Pulmonary artery endothelial cell (primary cell): ENCODE data around the gene KIF22. TPM values are rescaled to one million over a fixed set of nuclear protein-coding genes. Genes with fewer than 3 reads are reported as not detected.

Experiments used
- DNase-seq: peaks from one replicate; pipeline ENCODE4 v3.0.0-alpha.2; 2011; ENCODE audit warnings: low read depth, low spot score
- total RNA-seq: library from RNA; depleted of rRNA; stranded (reverse); fragments of >200 nt; gene quantifications from 2 replicates; pipeline ENCODE4 v1.2.3, GENCODE V29; 2014

Gene KIF22
- total RNA-seq, 1 donor from 2014 or later = 59.4 TPM

DNA sequence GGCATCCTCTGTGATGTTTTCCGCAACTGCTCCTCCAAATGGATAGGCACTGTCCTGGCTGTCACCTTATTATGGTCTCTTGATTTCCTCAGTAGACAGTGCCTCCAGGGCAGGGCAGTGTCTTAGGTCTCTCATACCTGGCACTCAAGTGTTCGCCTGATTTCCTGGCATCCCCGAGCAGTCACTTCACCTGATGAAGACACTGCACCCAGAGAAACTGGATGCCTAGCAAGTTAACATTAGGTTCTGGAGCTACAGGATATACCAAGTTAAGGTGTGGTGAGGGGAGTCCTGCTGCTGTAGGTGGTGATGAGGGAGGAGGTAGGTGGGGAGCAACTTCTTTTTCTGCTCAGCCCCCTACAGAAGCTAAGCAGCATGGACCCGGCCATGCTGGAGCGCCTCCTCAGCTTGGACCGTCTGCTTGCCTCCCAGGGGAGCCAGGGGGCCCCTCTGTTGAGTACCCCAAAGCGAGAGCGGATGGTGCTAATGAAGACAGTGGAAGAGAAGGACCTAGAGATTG, 11.9 kb downstream of the KIF22 start:
- DNase-seq = no peak

DNA sequence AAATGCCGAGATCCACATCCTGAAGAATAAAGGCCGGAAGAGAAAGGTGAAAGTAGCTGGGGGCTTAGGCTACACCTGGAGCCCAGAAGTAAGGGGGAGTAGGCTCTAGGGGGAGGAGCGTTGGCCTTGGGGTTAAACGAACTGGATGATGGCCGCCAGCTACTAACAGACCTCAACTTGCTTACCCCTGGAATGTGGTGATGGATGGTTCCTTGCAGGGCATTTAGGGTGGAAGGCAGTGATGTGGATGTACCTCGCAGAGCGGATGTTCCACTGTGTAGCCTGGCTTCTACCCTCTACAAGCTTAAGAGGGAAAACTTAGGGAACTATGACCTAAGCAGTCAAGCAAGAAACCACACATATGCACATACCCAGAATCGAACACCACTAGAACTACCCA, 13.5 kb downstream of the KIF22 start:
- DNase-seq = no peak

DNA sequence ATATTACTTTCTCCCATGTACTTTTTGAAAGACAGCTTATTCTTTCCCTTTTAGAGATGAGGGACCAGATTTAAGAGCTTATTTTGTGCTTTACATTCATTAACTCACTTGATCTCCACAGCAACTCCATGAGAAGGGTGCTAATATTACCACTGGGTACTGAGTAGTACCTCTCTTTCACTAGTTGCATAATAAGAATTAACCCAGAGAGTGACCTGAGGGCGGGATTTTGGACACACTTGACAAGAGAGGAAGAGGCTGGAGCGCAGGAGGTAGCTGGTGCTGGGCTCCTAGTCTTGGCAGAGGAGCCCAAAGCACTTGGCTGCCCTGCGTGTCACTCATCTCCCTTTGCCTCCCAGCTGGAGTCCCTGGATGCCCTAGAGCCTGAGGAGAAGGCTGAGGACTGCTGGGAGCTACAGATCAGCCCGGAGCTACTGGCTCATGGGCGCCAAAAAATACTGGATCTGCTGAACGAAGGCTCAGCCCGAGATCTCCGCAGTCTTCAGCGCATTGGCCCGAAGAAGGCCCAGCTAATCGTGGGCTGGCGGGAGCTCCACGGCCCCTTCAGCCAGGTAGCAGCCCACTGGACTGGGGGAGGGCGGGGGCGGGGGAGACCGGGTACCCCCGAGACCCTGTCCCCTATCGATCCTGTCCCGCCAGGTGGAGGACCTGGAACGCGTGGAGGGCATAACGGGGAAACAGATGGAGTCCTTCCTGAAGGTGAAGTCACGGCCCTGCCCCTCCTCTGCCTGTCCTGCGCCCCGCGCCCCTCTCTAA, 14.1 kb downstream of the KIF22 start:
- DNase-seq = no peak

DNA sequence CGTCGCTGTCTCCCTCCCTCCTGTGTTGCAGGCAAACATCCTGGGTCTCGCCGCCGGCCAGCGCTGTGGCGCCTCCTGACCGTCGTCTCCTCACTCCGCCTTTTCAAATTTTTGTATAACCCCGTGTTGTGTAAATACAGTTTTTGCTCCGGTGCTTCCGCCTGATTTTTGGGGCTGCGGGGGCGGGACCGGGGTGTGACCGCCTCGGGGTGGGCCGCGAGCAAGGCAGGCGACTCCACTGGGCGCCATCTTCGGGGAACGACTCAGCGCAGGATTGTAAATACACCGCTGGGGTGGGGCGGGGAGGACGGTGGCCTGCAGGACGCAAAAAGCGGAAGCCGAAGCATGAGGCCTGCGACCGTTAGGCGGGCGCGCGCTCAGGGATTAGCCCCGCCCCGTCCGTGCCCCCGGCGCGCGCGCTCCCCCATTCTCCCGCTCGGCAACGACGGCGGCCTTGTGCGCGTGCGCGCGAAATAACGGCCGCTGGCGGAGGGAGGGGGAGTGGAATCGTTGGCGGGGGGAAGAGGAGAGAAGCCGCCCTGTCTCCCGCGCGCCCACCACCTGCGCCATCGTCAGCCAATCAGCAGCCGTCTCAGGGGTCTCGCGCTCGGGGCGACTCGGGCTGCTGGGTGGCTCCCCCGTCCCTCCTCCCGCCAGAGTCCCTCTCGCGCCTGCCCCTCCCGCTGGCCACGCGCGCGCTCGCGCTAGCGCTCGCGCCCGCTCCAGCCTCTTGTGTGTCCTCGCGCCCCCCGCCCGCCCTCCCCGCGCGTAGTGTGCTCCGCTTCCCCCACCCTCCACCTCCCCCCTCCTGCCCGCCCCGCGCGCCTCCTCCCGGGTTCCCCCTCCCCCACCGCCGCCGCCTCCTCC, 14.9 kb downstream of the KIF22 start:
- peak; percentile 88 for DNase-seq

DNA sequence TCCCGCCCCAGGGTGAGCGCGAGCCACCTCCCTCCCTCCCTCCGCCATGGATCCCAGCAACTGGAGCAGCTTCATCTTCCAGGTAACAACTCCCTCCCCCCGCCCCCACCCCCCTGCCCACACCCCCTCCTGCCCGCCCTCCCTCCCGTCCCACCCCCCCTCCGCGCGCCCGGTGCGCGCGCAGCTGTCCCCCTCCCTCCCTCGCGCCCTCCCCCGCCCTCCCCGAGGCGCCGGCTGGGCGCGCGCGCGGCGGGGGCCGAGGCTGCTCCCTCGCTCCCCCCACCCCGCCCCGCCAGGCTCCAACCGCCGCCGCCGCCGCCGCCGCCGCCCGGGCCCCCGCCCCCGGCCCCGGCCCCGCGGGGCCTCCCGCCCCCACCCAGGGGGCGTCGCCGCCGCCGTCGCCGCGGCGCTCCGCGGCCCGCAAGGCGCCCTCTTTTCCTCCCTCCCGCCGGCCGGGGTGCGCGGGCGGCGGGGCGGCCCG, 15.6 kb downstream of the KIF22 start, which contains the start of gene MAZ:
TSS of gene MAZ (plus strand) at position 431 of the 481 bp plus-strand sequence. CDS start 173 bp downstream, outside the sequence.
- DNase-seq = no peak

DNA sequence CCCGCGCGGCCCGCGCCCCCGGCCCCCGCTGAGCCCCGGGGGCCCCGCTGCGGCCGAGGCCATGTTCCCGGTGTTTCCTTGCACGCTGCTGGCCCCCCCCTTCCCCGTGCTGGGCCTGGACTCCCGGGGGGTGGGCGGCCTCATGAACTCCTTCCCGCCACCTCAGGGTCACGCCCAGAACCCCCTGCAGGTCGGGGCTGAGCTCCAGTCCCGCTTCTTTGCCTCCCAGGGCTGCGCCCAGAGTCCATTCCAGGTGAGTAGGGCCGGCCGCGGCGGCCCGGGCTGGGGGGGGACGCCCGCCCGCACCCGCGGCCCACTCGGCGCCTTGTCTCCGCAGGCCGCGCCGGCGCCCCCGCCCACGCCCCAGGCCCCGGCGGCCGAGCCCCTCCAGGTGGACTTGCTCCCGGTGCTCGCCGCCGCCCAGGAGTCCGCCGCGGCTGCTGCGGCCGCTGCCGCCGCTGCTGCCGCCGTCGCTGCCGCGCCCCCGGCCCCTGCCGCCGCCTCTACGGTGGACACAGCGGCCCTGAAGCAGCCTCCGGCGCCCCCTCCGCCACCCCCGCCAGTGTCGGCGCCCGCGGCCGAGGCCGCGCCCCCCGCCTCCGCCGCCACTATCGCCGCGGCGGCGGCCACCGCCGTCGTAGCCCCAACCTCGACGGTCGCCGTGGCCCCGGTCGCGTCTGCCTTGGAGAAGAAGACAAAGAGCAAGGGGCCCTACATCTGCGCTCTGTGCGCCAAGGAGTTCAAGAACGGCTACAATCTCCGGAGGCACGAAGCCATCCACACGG, 16.3 kb downstream of the KIF22 start:
- DNase-seq = no peak

DNA sequence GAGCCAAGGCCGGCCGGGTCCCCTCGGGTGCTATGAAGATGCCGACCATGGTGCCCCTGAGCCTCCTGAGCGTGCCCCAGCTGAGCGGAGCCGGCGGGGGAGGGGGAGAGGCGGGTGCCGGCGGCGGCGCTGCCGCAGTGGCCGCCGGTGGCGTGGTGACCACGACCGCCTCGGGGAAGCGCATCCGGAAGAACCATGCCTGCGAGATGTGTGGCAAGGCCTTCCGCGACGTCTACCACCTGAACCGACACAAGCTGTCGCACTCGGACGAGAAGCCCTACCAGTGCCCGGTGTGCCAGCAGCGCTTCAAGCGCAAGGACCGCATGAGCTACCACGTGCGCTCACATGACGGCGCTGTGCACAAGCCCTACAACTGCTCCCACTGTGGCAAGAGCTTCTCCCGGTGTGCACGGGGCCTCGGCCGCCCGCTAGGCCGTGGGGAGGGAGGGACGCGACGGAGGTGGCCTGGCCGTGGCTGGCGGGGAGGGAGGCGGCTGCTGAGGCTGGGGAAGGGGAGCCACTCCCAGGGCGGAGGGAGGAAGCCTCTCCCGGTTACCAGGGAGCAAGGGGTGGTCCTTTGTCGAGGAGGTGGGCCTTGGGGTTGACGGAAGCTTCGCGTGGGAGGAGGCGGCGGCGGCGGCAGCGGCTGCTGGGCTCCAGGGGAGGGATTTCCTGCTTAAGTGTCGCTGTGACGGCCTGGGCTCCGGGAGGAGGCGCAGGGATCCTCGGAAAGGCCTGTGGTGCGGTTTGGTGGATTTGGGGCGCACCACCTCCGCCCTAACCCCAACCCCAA, 17.1 kb downstream of the KIF22 start:
- peak; percentile 71 for DNase-seq

DNA sequence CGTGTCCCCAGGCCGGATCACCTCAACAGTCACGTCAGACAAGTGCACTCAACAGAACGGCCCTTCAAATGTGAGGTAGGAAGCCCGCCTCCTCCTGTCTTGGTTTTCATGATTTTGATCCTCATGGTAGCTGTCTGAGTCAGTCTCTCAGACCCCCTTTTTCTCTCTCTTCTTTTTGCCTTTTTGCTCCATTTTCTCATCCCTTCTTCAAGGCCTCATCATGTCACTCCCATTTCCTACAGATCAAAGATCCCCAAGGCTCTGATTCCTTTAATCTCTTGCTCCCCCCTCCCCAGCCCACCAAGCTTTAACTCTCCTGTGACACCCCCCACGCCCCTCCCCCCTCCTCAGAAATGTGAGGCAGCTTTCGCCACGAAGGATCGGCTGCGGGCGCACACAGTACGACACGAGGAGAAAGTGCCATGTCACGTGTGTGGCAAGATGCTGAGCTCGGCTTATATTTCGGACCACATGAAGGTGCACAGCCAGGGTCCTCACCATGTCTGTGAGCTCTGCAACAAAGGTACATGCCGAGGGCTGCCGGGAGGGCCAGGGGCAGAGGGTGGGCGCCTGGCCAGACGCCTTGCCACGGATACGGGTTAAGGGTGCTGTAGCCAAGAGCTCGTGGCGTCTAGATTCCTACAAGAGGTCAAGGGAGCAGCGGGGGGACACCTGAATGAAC, 17.8 kb downstream of the KIF22 start:
- DNase-seq = no peak

DNA sequence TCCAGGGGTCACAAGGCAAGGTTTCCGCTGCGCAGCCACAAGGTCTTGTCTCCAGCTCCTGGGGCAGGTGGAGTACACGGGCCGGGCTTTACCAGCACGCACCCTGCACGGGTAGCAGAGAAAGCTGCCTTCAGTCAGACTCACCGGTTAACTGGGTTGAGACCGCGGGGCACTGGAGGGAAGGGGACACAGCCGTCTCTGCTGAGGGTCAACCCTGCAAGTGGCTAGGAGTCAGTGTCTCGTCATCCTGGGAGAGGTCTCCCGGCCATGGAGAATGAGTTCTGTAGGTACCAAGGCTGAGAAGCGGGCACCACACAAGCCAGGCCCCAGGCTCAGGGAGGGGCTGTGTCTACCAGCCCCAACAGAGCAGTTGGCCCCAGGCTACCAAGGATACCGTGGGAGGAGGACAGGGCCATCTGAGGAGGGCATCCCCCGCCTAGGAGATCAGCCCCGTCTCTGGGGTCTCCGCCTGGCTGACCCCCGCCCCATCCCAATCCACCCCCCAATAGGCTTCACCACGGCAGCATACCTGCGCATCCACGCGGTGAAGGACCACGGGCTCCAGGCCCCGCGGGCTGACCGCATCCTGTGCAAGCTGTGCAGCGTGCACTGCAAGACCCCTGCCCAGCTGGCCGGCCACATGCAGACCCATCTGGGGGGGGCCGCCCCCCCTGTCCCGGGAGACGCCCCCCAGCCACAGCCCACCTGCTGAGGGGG, 18.6 kb downstream of the KIF22 start:
- DNase-seq = no peak

DNA sequence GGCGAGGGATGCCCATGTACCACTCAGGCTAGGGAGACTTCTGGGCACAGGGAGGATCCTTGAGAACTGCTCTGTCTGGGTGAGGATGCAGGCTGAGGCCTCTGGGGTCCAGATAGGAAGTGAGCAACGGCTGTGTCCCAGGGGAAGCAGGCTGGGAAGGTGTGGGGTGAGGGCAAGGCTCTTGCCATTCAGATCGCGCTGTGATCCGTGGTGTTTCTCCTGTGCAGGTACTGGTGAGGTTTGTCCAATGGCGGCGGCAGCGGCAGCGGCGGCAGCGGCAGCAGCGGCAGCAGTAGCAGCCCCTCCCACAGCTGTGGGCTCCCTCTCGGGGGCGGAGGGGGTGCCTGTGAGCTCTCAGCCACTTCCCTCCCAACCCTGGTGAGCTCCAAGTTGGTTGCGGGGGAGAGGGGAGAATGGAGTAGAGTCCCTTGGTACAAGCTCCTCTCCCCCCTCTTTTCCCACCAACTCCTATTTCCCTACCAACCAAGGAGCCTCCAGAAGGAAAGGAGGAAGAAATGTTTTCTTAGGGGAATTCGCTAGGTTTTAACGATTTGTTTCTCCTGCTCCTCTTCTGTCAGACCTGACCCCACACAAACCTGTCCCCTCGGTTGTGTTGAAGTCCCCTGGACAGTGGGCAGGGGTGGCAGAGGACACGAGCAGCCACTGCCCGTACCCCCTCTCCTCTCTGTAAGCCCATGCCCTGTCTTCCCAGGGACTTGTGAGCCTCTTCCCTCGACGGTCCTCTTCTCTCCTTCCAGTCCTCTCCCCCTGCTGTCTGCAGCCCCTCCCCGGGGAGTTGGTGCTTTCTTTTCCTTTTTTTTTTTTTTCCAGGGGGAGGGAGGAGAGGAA, 19.5 kb downstream of the KIF22 start:
- no peak for DNase-seq

DNA sequence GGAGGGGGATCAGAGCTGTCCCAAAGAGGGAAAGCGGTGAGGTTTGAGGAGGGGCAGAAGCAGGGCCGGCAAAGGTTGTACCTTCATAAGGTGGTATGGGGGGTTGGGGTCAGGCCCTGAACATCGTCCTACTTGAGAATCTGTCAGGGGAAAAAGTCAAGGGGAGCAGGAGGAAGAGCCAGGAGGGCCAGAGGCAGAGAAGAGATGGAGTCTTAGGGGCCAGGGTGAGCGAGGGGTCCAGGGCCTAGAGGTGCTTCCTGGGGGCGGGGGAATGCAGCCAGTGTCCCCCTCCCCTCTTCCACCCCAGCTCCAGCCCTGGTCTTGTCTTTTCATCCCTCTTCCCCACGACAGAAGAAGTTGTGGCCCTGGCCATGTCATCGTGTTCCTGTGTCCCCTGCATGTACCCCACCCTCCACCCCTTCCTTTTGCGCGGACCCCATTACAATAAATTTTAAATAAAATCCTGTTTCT, 20.2 kb downstream of the KIF22 start:
- DNase-seq = no peak

DNA sequence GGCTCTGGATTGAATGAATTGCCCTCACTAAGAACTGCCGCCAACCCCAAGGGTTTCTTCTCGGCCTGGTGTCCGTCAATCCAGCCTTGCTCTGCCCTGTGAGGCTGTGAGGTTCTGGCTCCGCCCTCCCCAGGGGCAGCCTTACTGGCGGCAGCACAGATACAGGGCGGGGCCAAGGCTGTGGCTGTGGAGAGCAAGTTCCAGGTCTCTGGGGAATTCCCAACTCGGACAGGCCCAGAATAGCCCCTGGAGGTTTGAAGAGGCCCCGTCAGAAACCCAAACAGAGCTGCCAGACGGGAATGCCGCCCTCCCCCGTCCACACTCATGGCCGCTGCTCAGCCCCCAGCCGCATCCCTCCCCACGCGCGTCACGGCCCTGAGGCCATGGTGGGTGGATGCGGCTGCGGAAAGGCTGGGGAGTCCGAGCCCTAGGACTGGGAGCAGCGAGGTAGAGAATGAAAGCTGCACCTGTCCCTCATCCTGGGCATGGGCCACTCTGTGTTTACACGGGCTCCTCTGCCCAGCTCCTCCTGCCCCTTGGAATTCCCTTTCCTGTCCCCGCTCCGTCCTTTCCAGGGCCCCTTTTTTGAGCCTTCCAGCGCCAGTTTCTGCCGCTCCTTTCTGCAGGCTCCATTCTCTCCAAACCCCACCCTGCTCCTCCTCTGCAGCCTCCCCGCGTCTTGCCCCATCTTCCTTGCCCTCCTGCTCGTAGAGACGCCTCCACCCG, 20.8 kb downstream of the KIF22 start:
- DNase-seq = peak; percentile 81

DNA sequence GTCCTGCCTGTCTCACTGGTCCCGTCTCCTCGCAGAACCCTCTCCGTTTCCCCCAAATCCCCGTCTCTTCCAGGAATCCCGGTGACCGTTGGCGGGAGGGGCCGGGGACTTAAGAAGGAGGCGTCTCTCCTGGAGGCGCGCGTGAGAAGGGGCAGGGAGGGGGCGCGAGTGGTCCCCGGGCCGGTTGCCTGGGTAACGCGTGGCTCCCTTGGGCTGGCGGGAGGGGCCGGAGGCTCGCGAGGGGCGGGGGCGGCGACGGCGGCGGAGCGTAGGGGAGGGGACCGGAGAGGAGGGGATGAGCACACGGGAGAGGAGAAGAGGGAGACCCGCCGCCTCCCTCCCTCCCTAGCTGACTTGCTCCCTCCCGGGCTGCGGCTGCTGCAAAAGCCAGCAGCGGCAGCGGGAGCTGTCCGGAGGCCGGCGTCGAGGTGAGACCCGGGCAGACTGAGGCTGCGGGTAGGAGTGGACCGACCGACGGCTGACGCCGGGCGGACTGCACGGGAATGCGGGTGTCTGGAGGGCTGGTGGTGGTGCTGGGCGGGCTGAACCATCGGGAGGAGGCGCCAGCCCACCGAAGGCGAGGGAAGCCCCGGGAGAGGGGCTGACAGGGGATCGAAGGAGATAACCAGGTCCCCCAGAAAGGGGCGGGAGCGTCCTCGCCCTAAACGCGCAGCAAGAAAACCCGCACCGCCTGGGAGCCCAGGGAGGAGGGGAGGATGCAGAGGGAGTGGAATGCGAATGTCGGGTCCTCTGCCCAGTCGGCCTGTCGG, 21.5 kb downstream of the KIF22 start, which contains the start of gene PRRT2:
TSS of gene PRRT2 (plus strand) at position 298 of the 770 bp plus-strand sequence. CDS start 862 bp downstream, outside the sequence.
- no peak for DNase-seq

DNA sequence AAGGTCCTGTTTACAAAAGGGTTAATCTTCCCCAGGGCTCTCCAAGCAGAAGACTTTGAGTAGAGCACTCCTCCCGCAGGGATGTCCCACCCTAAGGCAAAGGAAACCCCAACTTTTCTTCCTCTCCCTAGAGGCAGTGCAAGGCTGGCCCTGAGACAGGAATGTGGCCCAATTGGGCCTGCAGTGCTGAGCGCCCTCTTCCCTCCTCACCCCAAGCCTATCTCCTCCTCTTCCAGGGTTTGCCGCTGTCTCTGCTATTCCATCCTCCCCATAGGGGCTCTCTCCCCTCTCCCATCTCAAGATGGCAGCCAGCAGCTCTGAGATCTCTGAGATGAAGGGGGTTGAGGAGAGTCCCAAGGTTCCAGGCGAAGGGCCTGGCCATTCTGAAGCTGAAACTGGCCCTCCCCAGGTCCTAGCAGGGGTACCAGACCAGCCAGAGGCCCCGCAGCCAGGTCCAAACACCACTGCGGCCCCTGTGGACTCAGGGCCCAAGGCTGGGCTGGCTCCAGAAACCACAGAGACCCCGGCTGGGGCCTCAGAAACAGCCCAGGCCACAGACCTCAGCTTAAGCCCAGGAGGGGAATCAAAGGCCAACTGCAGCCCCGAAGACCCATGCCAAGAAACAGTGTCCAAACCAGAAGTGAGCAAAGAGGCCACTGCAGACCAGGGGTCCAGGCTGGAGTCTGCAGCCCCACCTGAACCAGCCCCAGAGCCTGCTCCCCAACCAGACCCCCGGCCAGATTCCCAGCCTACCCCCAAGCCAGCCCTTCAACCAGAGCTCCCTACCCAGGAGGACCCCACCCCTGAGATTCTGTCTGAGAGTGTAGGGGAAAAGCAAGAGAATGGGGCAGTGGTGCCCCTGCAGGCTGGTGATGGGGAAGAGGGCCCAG, 22.4 kb downstream of the KIF22 start:
- DNase-seq = no peak
